Anterior cingulate cortex (tissue), 58 donors: ENCODE measurements around the gene DEPDC7.
"Not testable (repeated sequence)": the region's sequence is repeated elsewhere in the genome, so short reads cannot be mapped to it uniquely, and the experiment has no call there.

Experiments used
- DNase-seq, 58 donors: peaks; one replicate each; lab custom pipeline; 2025; lab: John Stamatoyannopoulos, UW

The DEPDC7 gene

GRCh38 chr11:33015621-33016551 lies at the start of gene DEPDC7:
Gene DEPDC7, plus strand, starts transcription at chr11:33015878. Its CDS starts 78 bp downstream, at chr11:33015956.
- DNase-seq: peak in 57 of 58 donors; percentile 8 to 94 (median 83)

- DNase-seq: no peak
Measured at GRCh38 chr11:32968541-32968940, 47.1 kb upstream of the DEPDC7 start.

- DNase-seq: not testable (repeated sequence)
Measured at GRCh38 chr11:32972233-32972632, 43.4 kb upstream of the DEPDC7 start.

GRCh38 chr11:32972781-32973180 lies 42.9 kb upstream of the DEPDC7 start:
- no peak for DNase-seq

- DNase-seq: no peak
Measured at GRCh38 chr11:32982626-32983025, 33.1 kb upstream of the DEPDC7 start.

GRCh38 chr11:32983506-32983905 lies 32.2 kb upstream of the DEPDC7 start:
- DNase-seq: no peak

GRCh38 chr11:32985600-32985999 lies 30.1 kb upstream of the DEPDC7 start:
- no peak for DNase-seq

- DNase-seq: no peak
Measured at GRCh38 chr11:32987851-32988250, 27.8 kb upstream of the DEPDC7 start.

GRCh38 chr11:32990481-32990880 lies 25.2 kb upstream of the DEPDC7 start:
- no peak for DNase-seq

GRCh38 chr11:32991427-32991826 lies 24.3 kb upstream of the DEPDC7 start:
- DNase-seq: no peak

- DNase-seq: no peak
Measured at GRCh38 chr11:32991898-32992297, 23.8 kb upstream of the DEPDC7 start.

GRCh38 chr11:33000181-33000580 lies 15.5 kb upstream of the DEPDC7 start:
- no peak for DNase-seq

GRCh38 chr11:33001281-33001680 lies 14.4 kb upstream of the DEPDC7 start:
- DNase-seq: no peak

GRCh38 chr11:33001751-33002542 lies 13.7 kb upstream of the DEPDC7 start:
- DNase-seq: no peak

- no peak for DNase-seq
Measured at GRCh38 chr11:33005175-33005574, 10.5 kb upstream of the DEPDC7 start.

- DNase-seq: no peak
Measured at GRCh38 chr11:33006010-33006409, 9.7 kb upstream of the DEPDC7 start.

- no peak for DNase-seq
Measured at GRCh38 chr11:33013755-33014154, 1.9 kb upstream of the DEPDC7 start.

GRCh38 chr11:33016654-33017053 lies 976 bp downstream of the DEPDC7 start:
- DNase-seq: no peak

- DNase-seq: no peak
Measured at GRCh38 chr11:33017478-33017877, 1.8 kb downstream of the DEPDC7 start.

- DNase-seq: no peak
Measured at GRCh38 chr11:33017965-33018364, 2.3 kb downstream of the DEPDC7 start.

GRCh38 chr11:33018840-33019239 lies 3.2 kb downstream of the DEPDC7 start:
- DNase-seq: no peak
